H1 (cell line): ENCODE measurements around the gene SLC7A11.

Source experiments
- GABPA ChIP-seq: IDR thresholded peaks from 2 replicates; pipeline ENCODE4 v1.6.1; 2011; ENCODE audit warnings: mild to moderate bottlenecking, low read length, moderate library complexity, borderline replicate concordance; ENCODE audit not compliant: insufficient read depth
- JUND ChIP-seq: IDR thresholded peaks from 2 replicates; pipeline ENCODE4 v1.6.1; 2011; ENCODE audit warnings: mild to moderate bottlenecking, improper control_type of control experiment, low read length
- SIRT6 ChIP-seq: IDR thresholded peaks from one replicate; pipeline ENCODE4 v1.7.1; 2012; ENCODE audit warnings: low read length, inconsistent platforms
- SP1 ChIP-seq: IDR thresholded peaks from 2 replicates; pipeline ENCODE4 v1.6.1; 2011; ENCODE audit warnings: low read depth, low read length
- TAF7 ChIP-seq: optimal IDR thresholded peaks from 2 replicates; pipeline ENCODE3; 2011; ENCODE audit warnings: low read depth, mild to moderate bottlenecking, inconsistent platforms, low read length, moderate library complexity, borderline replicate concordance
- TF ChIP-seq, protein P1 (sequence below), 3 experiments: IDR thresholded peaks; 1 replicate in 2 of 3; 2 replicates in 1 of 3; pipeline versions ENCODE4 v1.5.1 to v1.6.1; 2011; ENCODE audit warnings: low read length in 3 of 3, mild to moderate bottlenecking in 3 of 3, inconsistent platforms in 2 of 3, low read depth in 1 of 3, moderate library complexity in 1 of 3; ENCODE audit not compliant: insufficient read depth in 1 of 3; ENCODE audit errors: control extremely low read depth in 1 of 3
- TF ChIP-seq, protein P2 (sequence below): IDR thresholded peaks from 2 replicates; pipeline ENCODE4 v1.6.1; 2011; ENCODE audit warnings: low read depth, mild to moderate bottlenecking, low read length; ENCODE audit not compliant: insufficient read depth

DNA sequence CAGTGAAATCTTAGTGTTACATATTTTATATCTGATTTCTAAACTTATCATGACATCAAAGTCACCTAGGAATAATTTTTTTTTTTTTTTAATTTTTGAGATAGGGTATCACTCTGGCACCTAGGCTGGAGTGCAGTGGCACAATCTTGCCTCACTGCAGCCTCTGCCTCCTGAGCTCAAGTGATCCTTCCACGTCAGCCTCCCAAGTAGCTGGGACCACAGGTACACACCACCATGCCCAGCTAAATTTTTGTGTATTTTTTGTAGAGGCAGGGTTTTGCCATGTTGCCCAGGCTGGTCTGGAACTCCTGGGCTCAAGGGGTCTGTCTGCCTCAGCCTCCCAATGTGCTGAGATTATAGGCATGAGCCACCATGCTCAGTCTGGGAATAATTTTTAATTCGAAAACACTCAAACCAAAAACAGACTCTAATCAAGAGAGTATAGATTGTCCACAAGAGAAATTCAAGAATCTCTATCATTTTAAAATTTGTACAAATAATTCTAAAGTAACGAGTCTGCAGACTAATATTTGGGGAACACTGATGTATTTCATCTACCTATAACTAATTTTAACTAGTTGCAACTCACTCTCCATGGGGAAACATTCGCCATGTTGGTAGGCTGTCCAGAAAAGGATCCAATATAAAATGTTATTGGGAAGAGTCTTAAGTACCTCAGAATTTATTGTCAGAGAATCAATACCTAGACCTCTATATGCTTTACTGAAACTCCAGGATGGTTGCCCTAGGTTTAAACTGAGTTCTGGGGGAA, 3.4 kb downstream of the SLC7A11 start:
- TF ChIP-seq, protein P1, sequence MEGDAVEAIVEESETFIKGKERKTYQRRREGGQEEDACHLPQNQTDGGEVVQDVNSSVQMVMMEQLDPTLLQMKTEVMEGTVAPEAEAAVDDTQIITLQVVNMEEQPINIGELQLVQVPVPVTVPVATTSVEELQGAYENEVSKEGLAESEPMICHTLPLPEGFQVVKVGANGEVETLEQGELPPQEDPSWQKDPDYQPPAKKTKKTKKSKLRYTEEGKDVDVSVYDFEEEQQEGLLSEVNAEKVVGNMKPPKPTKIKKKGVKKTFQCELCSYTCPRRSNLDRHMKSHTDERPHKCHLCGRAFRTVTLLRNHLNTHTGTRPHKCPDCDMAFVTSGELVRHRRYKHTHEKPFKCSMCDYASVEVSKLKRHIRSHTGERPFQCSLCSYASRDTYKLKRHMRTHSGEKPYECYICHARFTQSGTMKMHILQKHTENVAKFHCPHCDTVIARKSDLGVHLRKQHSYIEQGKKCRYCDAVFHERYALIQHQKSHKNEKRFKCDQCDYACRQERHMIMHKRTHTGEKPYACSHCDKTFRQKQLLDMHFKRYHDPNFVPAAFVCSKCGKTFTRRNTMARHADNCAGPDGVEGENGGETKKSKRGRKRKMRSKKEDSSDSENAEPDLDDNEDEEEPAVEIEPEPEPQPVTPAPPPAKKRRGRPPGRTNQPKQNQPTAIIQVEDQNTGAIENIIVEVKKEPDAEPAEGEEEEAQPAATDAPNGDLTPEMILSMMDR (IDR thresholded peaks at IDR 0.05; ENCODE audit: control extremely low read depth in 1 of 3, insufficient read depth in 1 of 3, low read depth in 1 of 3, low read length in 3 of 3) = no peak
- TF ChIP-seq SIRT6 (no peak), GABPA (no peak), TAF7 (no peak), JUND (no peak), SP1 (no peak)
- TF ChIP-seq, protein P2, sequence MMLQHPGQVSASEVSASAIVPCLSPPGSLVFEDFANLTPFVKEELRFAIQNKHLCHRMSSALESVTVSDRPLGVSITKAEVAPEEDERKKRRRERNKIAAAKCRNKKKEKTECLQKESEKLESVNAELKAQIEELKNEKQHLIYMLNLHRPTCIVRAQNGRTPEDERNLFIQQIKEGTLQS = no peak
